Mesothelial cell of epicardium (in vitro differentiated cells): ENCODE results near the gene NFKB2. TPM values are rescaled to one million over a fixed set of nuclear protein-coding genes. Genes with fewer than 3 reads are reported as not detected.

ENCODE experiments used
- DNase-seq, 2 experiments: peaks; one replicate each; pipeline ENCODE4 v3.0.0; 2021; ENCODE audit warnings: low spot score in 2 of 2; ENCODE audit not compliant: unreplicated experiment in 2 of 2
- H3K27ac Mint-ChIP-seq: 2 replicates; pipeline ENCODE4 v1.8.0; 2021; ENCODE audit warnings: mixed read lengths
- H3K27me3 Mint-ChIP-seq: 2 replicates; pipeline ENCODE4 v1.8.0; 2021; ENCODE audit warnings: low read depth, mixed read lengths
- H3K36me3 Mint-ChIP-seq: 2 replicates; pipeline ENCODE4 v1.8.0; 2021; ENCODE audit warnings: mixed read lengths
- H3K4me1 Mint-ChIP-seq: 2 replicates; pipeline ENCODE4 v1.8.0; 2021; ENCODE audit warnings: mixed read lengths
- H3K4me3 Mint-ChIP-seq: 2 replicates; pipeline ENCODE4 v1.8.0; 2021; ENCODE audit warnings: mild to moderate bottlenecking, moderate library complexity, mixed read lengths
- H3K9me3 Mint-ChIP-seq: 2 replicates; pipeline ENCODE4 v1.8.0; 2021; ENCODE audit warnings: mixed read lengths
- CTCF ChIP-seq: fragments of 200-600 bp; sonication (generic); IDR thresholded peaks from one replicate; pipeline ENCODE4 v1.5.0; 2021; ENCODE audit warnings: antibody characterized with exemption; ENCODE audit not compliant: unreplicated experiment
- microRNA-seq: library from miRNA; unstranded; fragments of <30 nt; microRNA quantifications from one replicate; pipeline ENCODE4 v1.2.0, GENCODE V29; 2021; ENCODE audit warnings: inconsistent platforms, mixed read lengths
- total RNA-seq: library from RNA; stranded (reverse); gene quantifications from 3 replicates; pipeline ENCODE4 v1.2.1, GENCODE V29; 2021

Gene NFKB2
- total RNA-seq, 1 donor from 2014 or later = 55.8 TPM

DNA sequence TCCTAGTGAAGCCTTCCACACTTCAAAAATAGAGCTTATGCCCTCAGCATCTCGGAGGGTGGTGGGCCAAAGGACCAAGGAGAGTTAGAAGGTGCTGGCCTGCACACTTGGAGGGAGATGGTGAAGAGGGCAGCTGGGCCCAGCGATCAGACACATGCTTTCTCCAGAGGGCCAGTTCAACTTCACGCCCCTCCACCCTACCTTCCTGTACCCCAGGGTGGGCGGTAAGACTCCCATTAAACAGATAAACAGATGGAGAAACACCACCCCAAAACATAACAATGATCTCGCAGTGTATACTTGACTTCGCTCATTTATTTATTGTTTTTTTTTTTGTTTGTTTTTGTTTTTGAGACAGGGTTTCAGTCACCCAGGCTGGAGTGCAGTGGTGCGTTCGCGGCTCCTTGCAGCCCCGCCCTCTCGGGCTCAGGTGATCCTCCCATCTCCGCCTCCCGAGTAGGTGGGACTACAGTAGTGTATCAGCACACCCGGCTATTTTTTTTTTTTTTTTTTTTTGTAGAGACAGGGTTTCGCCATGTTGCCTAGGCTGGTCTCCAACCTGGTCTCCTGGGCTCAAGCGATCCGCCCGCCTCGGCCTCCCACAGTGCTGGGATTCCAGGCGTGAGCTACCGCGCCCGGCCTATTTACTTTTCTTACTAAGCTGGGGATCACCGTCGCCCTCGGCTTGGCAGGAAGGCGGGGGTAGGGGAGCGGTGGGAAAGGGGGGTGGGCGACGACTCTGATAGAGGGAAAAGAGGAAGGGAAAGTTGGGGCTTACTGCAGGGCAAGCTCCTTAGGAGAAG, 54.0 kb downstream of the NFKB2 start:
- peak; percentile 63 to 71 for DNase-seq
- Mint-ChIP-seq H3K36me3 (peaks cover 4% of the 10 kb centered on the region), H3K27ac (peak overlapping the region; percentile 97), H3K9me3 (no peaks in the 10 kb centered on the region), H3K4me1 (peaks cover 17% of the 10 kb centered on the region), H3K4me3 (peak overlapping the region; percentile 92), H3K27me3 (no peaks in the 10 kb centered on the region)
- no peak for TF ChIP-seq CTCF

DNA sequence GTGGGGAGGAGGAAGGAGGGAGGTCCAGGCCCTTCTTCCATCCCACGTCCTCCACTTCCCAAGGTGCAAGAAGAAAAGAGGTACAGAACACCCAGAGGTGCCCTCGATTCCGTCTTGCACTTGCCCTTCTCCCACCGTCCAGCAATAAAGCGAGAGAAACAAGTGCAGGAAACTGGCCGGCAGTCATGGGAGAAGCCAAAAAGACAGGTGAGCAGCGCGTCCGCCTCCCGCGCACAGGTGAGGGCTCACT, 54.5 kb downstream of the NFKB2 start:
- DNase-seq = no peak
- Mint-ChIP-seq H3K27ac (peak overlapping the region; percentile 97), H3K4me1 (peaks cover 17% of the 10 kb centered on the region), H3K4me3 (peak overlapping the region; percentile 92), H3K9me3 (no peaks in the 10 kb centered on the region), H3K27me3 (no peaks in the 10 kb centered on the region), H3K36me3 (peaks cover 4% of the 10 kb centered on the region)
- no peak for TF ChIP-seq CTCF

DNA sequence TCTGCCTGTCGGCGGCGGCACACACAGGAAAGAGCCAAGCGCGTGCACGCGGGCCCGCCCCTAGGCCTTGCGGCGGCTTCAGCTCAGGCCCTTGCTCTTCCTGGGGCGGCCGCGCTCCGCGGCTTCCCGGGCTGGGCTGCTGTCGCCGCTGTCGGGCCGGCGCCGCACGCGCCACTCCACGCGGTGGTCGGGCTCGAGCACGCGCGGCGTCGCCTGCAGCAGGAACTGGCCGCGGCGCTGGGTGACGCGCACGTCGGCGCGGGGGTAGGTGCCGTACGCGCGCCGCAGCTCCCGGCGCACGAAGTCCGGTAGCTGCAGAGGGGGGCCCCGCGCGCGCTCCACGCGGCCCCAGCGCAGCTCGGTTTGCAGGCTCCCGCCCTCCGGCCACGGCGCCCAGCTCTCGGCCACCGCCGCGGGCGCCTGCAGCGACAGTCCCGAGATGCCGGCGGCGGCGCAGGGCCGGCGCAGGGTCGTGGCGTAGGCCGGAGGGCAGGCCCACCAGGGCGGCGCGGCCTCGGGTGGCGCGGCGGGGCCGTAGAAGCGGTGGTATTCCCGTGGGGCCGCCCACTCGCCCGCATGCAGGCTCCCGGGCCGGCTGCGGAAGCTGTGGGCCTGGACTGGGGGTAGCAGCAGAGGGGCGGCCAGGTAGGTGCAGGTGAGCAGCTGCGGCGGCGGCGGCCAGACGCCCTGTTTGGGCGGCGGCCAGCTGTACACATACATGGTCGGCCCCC, 55.0 kb downstream of the NFKB2 start:
- peaks cover 4% of the 10 kb centered on the region for H3K36me3 Mint-ChIP-seq
- peak overlapping the region; percentile 97 for H3K27ac Mint-ChIP-seq
- H3K4me1 Mint-ChIP-seq = peaks cover 17% of the 10 kb centered on the region
- TF ChIP-seq CTCF = no peak
- peak overlapping the region; percentile 92 for H3K4me3 Mint-ChIP-seq
- H3K9me3 Mint-ChIP-seq = no peaks in the 10 kb centered on the region
- peak; percentile 69 to 80 for DNase-seq
- no peaks in the 10 kb centered on the region for H3K27me3 Mint-ChIP-seq

- H3K27me3 Mint-ChIP-seq = no peaks in the 10 kb centered on the region
- DNase-seq = no peak
- no peak for TF ChIP-seq CTCF
Observed at GRCh38 chr10:102451105-102451969, 55.8 kb downstream of the NFKB2 start, which contains the start of gene C10orf95. TSS of gene C10orf95 (minus strand) at chr10:102451543. CDS start at chr10:102451093, 450 bp downstream.

More at GRCh38 chr10:102451105-102451969, 55.8 kb downstream of the NFKB2 start, which contains the start of gene C10orf95:
- H3K27ac Mint-ChIP-seq = peak within 1 kb of the TSS; percentile 59
- H3K36me3 Mint-ChIP-seq = peaks cover 7% of the 10 kb centered on the region
- H3K4me3 Mint-ChIP-seq = peak within 1 kb of the TSS; percentile 76
- peaks cover 17% of the 10 kb centered on the region for H3K4me1 Mint-ChIP-seq
- no peaks in the 10 kb centered on the region for H3K9me3 Mint-ChIP-seq

Small RNAs within 50 kb of the gene (microRNA-seq; reads per million reads assigned to microRNA genes)
- 439 reads per million, percentile 73 among the genes with 10 or more reads in this experiment for gene MIR146B

Other genes with a start within 250 kb of the NFKB2 start
- 65.5 to 75.2 TPM (median 69.9 TPM) in 3 replicates for gene NOLC1, start 243.3 kb upstream of the NFKB2 start, total RNA-seq
- gene ELOVL3, start 169.4 kb upstream of the NFKB2 start, total RNA-seq = 0.27 to 0.44 TPM (median 0.43 TPM) in 3 replicates
- gene PITX3, start 154.2 kb upstream of the NFKB2 start, total RNA-seq = not detected in 3 replicates
- gene GBF1, start 150.2 kb upstream of the NFKB2 start, total RNA-seq = 49.3 to 51.1 TPM (median 51.1 TPM) in 3 replicates
- 12.4 to 14.3 TPM (median 13.4 TPM) in 3 replicates for gene PSD, start 23.1 kb downstream of the NFKB2 start, total RNA-seq
- 9.4 to 11.7 TPM (median 10.1 TPM) in 3 replicates for gene FBXL15, start 25.1 kb downstream of the NFKB2 start, total RNA-seq
- gene CUEDC2, start 36.9 kb downstream of the NFKB2 start, total RNA-seq = 75.0 to 80.5 TPM (median 75.6 TPM) in 3 replicates
- gene C10orf95, start 55.8 kb downstream of the NFKB2 start, total RNA-seq = not detected in 3 replicates
- 91.5 to 93.6 TPM (median 91.7 TPM) in 3 replicates for gene ACTR1A, start 107.0 kb downstream of the NFKB2 start, total RNA-seq
- gene SUFU, start 108.3 kb downstream of the NFKB2 start, total RNA-seq = 32.4 to 33.4 TPM (median 32.7 TPM) in 3 replicates
- gene TRIM8, start 248.8 kb downstream of the NFKB2 start, total RNA-seq = 74.3 to 85.3 TPM (median 79.2 TPM) in 3 replicates